GM19328 (cell line): ENCODE data around the gene ANGPTL1.
"Not testable (repeated sequence)": the region's sequence is repeated elsewhere in the genome, so short reads cannot be mapped to it uniquely, and the experiment has no call there.

Experiments used
- ATAC-seq: cut with Tn5 transposase; IDR thresholded peaks from one replicate; pipeline ENCODE4 v1.9.1; 2021; ENCODE audit warnings: mild to moderate bottlenecking, moderate library complexity; ENCODE audit not compliant: unreplicated experiment

ANGPTL1 gene

GRCh38 chr1:178867670-178868069 is 3.2 kb downstream of the ANGPTL1 start:
- no peak for ATAC-seq

GRCh38 chr1:178864326-178864725 is 6.6 kb downstream of the ANGPTL1 start:
- ATAC-seq: no peak

- ATAC-seq: no peak
Measured at GRCh38 chr1:178862864-178863263, 8.0 kb downstream of the ANGPTL1 start.

GRCh38 chr1:178862416-178862815 is 8.5 kb downstream of the ANGPTL1 start:
- ATAC-seq: no peak

GRCh38 chr1:178857126-178857525 is 13.8 kb downstream of the ANGPTL1 start:
- ATAC-seq: no peak

GRCh38 chr1:178849918-178850317 is 21.0 kb downstream of the ANGPTL1 start:
- no peak for ATAC-seq

GRCh38 chr1:178847919-178848318 is 23.0 kb downstream of the ANGPTL1 start:
- ATAC-seq: not testable (repeated sequence)

- ATAC-seq: no peak
Measured at GRCh38 chr1:178847396-178847849, 23.5 kb downstream of the ANGPTL1 start.

- ATAC-seq: no peak
Measured at GRCh38 chr1:178846306-178846705, 24.6 kb downstream of the ANGPTL1 start.

GRCh38 chr1:178844436-178844835 is 26.4 kb downstream of the ANGPTL1 start:
- no peak for ATAC-seq

- no peak for ATAC-seq
Measured at GRCh38 chr1:178825167-178825566, 45.7 kb downstream of the ANGPTL1 start.

GRCh38 chr1:178821134-178821866 is 49.6 kb downstream of the ANGPTL1 start:
- ATAC-seq: no peak

- no peak for ATAC-seq
Measured at GRCh38 chr1:178819123-178819522, 51.8 kb downstream of the ANGPTL1 start.

- no peak for ATAC-seq
Measured at GRCh38 chr1:178818416-178818815, 52.5 kb downstream of the ANGPTL1 start.

- no peak for ATAC-seq
Measured at GRCh38 chr1:178810585-178810984, 60.3 kb downstream of the ANGPTL1 start.

GRCh38 chr1:178808529-178808928 is 62.3 kb downstream of the ANGPTL1 start:
- no peak for ATAC-seq

GRCh38 chr1:178806665-178807300 is 64.1 kb downstream of the ANGPTL1 start:
- ATAC-seq: no peak

- no peak for ATAC-seq
Measured at GRCh38 chr1:178802873-178803272, 68.0 kb downstream of the ANGPTL1 start.
